Endothelial cell (in vitro differentiated cells): ENCODE data around the gene DNAH17. TPM values are rescaled to one million over a fixed set of nuclear protein-coding genes. Genes with fewer than 3 reads are reported as not detected.
A peak's percentile ranks its signal among the peaks of the same experiment; 100 is the strongest.

Experiments used
- DNase-seq: peaks from one replicate; pipeline ENCODE4 v3.0.0; 2021; ENCODE audit warnings: low spot score
- H3K27ac Mint-ChIP-seq: one replicate; pipeline ENCODE4 v1.8.0; 2021; ENCODE audit warnings: mixed read lengths, inconsistent platforms; ENCODE audit not compliant: unreplicated experiment
- H3K27me3 Mint-ChIP-seq: one replicate; pipeline ENCODE4 v1.8.0; 2021; ENCODE audit warnings: mild to moderate bottlenecking, moderate library complexity, mixed read lengths, inconsistent platforms; ENCODE audit not compliant: unreplicated experiment
- H3K36me3 Mint-ChIP-seq: one replicate; pipeline ENCODE4 v1.8.0; 2021; ENCODE audit warnings: mild to moderate bottlenecking, low read depth, mixed read lengths, inconsistent platforms; ENCODE audit not compliant: unreplicated experiment
- H3K4me1 Mint-ChIP-seq: one replicate; pipeline ENCODE4 v1.8.0; 2021; ENCODE audit warnings: mild to moderate bottlenecking, mixed read lengths, inconsistent platforms; ENCODE audit not compliant: unreplicated experiment
- H3K4me3 Mint-ChIP-seq: one replicate; pipeline ENCODE4 v1.8.0; 2021; ENCODE audit warnings: mild to moderate bottlenecking, mixed read lengths, inconsistent platforms; ENCODE audit not compliant: unreplicated experiment
- H3K9me3 Mint-ChIP-seq: one replicate; pipeline ENCODE4 v1.8.0; 2021; ENCODE audit warnings: mixed read lengths, inconsistent platforms; ENCODE audit not compliant: unreplicated experiment
- total RNA-seq: library from RNA; stranded (reverse); fragmentation: NEBNext Ultra II Directional; extraction: Animal tissue kit (Norgen Biotek cat#: 25700); gene quantifications from one replicate; pipeline ENCODE4 v1.2.1, GENCODE V29; 2021; ENCODE audit not compliant: unreplicated experiment
- TF ChIP-seq, protein P1 (sequence below): fragments of 200-600 bp; sonication (generic); IDR thresholded peaks from one replicate; pipeline ENCODE4 v1.5.0; 2021; ENCODE audit warnings: antibody characterized with exemption; ENCODE audit not compliant: unreplicated experiment

The DNAH17 gene
- total RNA-seq, 1 donor from 2014 or later = 1.0 TPM

DNA sequence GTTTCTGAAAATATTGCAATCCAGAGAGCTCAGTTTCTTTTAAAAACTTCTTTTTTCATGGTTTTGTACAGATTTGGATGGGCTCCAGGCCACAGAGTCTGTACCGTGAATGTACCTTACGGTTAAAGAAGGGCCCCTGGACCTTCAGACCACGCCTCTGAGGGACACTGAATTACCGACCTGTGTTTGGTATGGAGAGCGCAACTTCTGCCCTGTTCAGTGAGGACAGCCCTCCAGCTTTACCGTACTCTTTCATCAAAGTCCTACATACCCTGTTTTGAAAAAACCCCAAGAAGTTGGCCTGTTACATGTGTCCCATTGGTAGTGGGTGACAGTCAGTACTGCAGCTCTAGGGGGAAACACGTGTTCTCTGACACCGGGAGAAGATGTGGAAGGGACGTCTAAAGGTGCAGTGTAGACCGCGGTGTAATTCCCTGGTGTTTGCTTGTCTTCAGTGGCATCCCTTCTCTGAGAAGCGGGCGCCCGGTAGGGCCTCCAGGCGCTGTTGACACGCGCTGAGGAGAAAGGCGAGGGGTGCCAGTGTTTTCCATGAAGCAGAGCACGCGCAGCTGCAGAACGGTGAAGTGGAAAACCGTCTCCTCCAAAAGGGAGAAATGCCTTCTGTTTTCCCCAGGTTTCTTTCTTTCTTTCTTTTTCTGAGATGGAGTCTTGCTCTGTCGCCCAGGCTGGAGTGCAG, 192.6 kb downstream of the DNAH17 start:
- Mint-ChIP-seq H3K4me3 (peak overlapping the region; percentile 80), H3K4me1 (peaks cover 81% of the 10 kb centered on the region), H3K36me3 (peaks cover 27% of the 10 kb centered on the region), H3K9me3 (no peaks in the 10 kb centered on the region), H3K27me3 (peaks cover 2% of the 10 kb centered on the region), H3K27ac (peak overlapping the region; percentile 93)
- no peak for DNase-seq
- TF ChIP-seq, protein P1, sequence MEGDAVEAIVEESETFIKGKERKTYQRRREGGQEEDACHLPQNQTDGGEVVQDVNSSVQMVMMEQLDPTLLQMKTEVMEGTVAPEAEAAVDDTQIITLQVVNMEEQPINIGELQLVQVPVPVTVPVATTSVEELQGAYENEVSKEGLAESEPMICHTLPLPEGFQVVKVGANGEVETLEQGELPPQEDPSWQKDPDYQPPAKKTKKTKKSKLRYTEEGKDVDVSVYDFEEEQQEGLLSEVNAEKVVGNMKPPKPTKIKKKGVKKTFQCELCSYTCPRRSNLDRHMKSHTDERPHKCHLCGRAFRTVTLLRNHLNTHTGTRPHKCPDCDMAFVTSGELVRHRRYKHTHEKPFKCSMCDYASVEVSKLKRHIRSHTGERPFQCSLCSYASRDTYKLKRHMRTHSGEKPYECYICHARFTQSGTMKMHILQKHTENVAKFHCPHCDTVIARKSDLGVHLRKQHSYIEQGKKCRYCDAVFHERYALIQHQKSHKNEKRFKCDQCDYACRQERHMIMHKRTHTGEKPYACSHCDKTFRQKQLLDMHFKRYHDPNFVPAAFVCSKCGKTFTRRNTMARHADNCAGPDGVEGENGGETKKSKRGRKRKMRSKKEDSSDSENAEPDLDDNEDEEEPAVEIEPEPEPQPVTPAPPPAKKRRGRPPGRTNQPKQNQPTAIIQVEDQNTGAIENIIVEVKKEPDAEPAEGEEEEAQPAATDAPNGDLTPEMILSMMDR = no peak

DNA sequence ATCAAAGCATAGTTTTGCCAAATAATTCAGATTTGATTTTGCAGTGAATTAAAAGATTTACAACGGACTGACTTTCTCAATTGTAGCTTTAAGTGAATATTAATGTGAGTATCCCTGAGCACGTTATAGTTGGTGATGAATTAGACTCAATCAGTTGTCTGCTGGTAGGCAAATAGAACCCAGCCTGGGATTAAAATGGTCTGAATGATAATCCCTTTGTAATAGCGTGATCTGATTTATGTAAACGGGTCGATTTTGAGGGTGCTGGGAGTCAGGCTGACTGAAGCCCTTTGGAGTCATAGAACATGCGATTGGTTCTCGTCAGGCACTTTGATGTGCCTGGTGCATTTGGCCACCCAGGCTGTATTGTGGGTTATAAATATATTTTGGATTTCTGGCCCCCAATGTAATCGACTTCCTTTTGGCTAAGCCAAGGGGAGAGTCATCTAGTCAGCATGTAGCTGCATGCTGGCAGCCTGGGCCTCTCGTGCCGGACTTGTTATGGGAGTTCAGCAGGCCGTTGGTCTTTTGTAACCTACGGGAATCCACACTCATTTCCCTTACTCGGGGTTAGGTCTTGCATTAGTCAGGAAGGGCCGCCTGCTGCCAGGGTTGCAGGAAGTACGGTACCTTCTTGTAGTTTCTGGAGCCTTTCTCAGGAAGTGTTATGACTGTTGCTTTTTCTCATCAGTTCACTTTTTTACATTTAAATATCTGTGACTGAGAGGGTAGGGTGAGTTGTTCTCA, 193.3 kb downstream of the DNAH17 start:
- H3K9me3 Mint-ChIP-seq = no peaks in the 10 kb centered on the region
- H3K4me1 Mint-ChIP-seq = peaks cover 82% of the 10 kb centered on the region
- no peak overlapping the region for H3K4me3 Mint-ChIP-seq
- peaks cover 2% of the 10 kb centered on the region for H3K27me3 Mint-ChIP-seq
- peaks cover 27% of the 10 kb centered on the region for H3K36me3 Mint-ChIP-seq
- TF ChIP-seq, protein P1 = no peak
- peak overlapping the region; percentile 87 for H3K27ac Mint-ChIP-seq
- DNase-seq = peak; percentile 55

DNA sequence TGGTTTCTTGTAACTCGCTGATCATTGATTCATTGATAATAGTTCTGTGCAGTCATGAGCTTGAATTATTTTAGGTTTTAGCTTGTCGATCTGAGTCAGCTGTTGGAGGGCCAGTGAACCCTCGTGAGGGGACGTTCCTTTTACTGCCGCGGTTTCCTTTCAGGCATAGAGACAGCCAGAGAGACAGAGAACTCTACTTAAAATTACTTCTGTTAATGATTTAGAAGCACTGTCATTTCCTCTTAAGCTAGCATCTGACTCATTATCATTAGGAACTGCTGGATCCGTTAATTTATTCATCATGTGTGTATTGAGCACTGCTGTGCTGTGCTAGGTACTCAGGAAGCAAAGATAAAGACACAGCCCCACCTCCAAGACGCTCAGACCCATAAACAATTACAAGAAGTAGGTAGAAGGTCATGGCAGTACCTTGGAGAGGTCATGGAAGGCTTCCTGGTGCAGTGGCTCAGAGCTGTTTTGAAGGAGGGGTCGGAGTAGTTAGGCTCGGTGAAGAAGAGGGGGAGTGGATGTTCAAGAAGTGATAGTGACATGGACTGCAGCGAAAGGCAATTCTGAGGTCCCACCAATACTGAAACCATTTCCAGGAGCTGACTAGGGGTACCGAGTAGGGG, 195.5 kb downstream of the DNAH17 start:
- H3K4me1 Mint-ChIP-seq = peaks cover 73% of the 10 kb centered on the region
- H3K36me3 Mint-ChIP-seq = peaks cover 27% of the 10 kb centered on the region
- DNase-seq = no peak
- H3K27ac Mint-ChIP-seq = peak overlapping the region; percentile 58
- peak overlapping the region; percentile 78 for H3K4me3 Mint-ChIP-seq
- no peaks in the 10 kb centered on the region for H3K9me3 Mint-ChIP-seq
- TF ChIP-seq, protein P1 = no peak
- H3K27me3 Mint-ChIP-seq = no peaks in the 10 kb centered on the region

DNA sequence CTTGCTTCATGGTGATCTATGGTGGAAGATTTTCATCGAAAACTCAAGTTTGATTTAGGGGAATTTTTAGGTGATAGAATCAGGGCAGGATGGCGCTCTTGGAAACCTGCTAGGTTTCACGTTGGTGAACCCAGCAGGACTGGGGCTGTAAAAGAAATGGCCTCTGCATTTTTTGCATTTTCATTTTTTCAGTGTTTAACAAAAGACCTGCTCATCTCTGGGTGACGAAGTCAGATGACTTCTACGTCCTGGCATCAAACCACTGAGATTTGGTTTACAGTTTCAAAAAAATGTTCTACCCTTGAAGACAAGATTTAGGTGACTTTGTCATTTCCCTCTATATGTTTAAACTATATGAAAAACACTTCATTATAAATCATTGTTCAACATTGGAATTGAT, 196.8 kb downstream of the DNAH17 start:
- Mint-ChIP-seq H3K4me1 (peaks cover 68% of the 10 kb centered on the region), H3K27me3 (no peaks in the 10 kb centered on the region), H3K27ac (peak overlapping the region; percentile 78), H3K4me3 (peak overlapping the region; percentile 99), H3K9me3 (no peaks in the 10 kb centered on the region), H3K36me3 (peaks cover 27% of the 10 kb centered on the region)
- TF ChIP-seq, protein P1 = no peak
- no peak for DNase-seq
